Measurements from ENCODE around the gene TMEFF1.

The TMEFF1 gene

GRCh38 chr9:100605405-100605804, 132.5 kb downstream of the TMEFF1 start:
- no peak for DNase-seq (ENCODE audit: low spot score)

GRCh38 chr9:100619194-100619593, 146.2 kb downstream of the TMEFF1 start:
- DNase-seq (ENCODE audit: low spot score): no peak

GRCh38 chr9:100619665-100620064, 146.7 kb downstream of the TMEFF1 start:
- DNase-seq (ENCODE audit: low spot score): no peak

GRCh38 chr9:100623969-100624368, 151.0 kb downstream of the TMEFF1 start:
- no peak for DNase-seq (ENCODE audit: low spot score)

- DNase-seq (ENCODE audit: low spot score): no peak
Observed at GRCh38 chr9:100626949-100627348, 154.0 kb downstream of the TMEFF1 start.

All from NAMALWA (cell line).